ENCODE measurements around the gene USP17L27.
"Not testable (repeated sequence)": the region's sequence is repeated elsewhere in the genome, so short reads cannot be mapped to it uniquely, and the experiment has no call there.

The USP17L27 gene

GRCh38 chr4:9343848-9344247 lies at the start of gene USP17L27:
USP17L27 (plus strand) TSS chr4:9344148; CDS start chr4:9344148, 0 bp downstream.
- DNase-seq (ENCODE audit: low spot score), result not testable (repeated sequence)

DNA sequence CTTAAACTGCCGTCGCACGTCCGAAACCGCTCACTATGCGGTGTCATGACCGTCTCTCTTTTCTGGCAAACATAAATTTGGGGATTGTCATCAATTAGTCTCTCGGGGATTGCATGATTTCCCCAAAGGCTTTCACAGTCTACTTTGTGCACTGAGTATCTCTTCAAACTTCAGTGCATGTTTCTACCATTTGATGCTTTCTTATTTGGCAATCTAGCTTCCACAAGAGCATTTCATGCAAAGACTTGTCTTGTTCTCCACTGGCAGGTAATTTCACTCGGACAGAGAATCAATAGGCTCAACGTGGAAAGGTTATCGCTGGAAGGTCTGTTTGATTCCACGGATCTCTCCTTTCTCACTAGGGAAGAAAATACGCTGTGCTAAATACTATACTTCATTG lies 19.8 kb upstream of the USP17L27 start:
- DNase-seq (ENCODE audit: low spot score), result not testable (repeated sequence)

- not testable (repeated sequence) for DNase-seq (ENCODE audit: low spot score)
Observed at GRCh38 chr4:9324865-9325264, 19.1 kb upstream of the USP17L27 start, which contains the start of gene USP17L24. USP17L24 (plus strand) TSS chr4:9325165; CDS start chr4:9325165, 0 bp downstream.

- DNase-seq (ENCODE audit: low spot score), result not testable (repeated sequence)
Observed at GRCh38 chr4:9329611-9330010, 14.3 kb upstream of the USP17L27 start, which contains the start of gene USP17L25. USP17L25 (plus strand) TSS chr4:9329911; CDS start chr4:9329911, 0 bp downstream.

DNA sequence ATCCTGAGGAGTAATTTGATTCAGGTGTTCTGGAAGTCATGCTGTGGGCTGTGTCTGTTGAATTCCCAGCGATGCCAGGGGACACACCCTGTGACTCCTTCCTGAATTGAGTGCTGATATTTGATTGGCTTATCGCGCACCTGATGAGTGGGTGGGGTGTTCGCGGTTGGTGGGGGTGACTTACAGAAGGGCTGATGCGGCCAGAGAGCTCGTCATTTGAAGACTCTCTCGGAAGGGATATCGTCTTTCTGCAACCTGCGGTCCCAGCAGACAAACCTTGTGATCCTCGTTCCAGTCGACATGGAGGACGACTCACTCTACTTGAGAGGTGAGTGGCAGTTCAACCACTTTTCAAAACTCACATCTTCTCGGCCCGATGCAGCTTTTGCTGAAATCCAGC lies 9.6 kb upstream of the USP17L27 start, which contains the start of gene USP17L26:
USP17L26 (plus strand) TSS at position 301 of the 400 bp plus-strand sequence; CDS start at position 301, 0 bp downstream.
- DNase-seq (ENCODE audit: low spot score), result not testable (repeated sequence)

GRCh38 chr4:9339103-9339502 lies 4.8 kb upstream of the USP17L27 start, which contains the start of gene USP17L5:
USP17L5 (plus strand) TSS chr4:9339403; CDS start chr4:9339403, 0 bp downstream.
- DNase-seq (ENCODE audit: low spot score), result not testable (repeated sequence)

DNA sequence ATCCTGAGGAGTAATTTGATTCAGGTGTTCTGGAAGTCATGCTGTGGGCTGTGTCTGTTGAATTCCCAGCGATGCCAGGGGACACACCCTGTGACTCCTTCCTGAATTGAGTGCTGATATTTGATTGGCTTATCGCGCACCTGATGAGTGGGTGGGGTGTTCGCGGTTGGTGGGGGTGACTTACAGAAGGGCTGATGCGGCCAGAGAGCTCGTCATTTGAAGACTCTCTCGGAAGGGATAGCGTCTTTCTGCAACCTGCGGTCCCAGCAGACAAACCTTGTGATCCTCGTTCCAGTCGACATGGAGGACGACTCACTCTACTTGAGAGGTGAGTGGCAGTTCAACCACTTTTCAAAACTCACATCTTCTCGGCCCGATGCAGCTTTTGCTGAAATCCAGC lies 4.6 kb downstream of the USP17L27 start, which contains the start of gene USP17L28:
USP17L28 (plus strand) TSS at position 301 of the 400 bp plus-strand sequence; CDS start at position 301, 0 bp downstream.
- not testable (repeated sequence) for DNase-seq (ENCODE audit: low spot score)

DNA sequence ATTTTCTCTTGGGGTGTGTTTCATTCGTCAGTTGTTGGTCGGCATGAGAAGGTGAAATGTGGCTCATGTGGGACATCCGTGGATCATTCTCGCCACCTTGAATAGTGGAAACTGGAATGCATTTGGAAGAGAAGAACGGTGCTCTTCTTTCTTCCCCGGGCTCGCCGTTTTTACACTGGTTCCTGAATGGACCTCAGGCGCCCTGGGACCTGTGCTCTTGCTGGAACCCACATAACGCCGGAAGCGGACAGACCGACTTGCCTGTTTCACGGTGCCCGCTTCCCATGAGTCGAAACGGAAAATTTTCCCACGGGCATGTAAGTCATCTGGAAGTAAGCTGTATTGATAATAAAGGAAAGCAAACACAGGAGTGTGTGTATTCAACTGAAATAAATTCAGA lies 6.9 kb downstream of the USP17L27 start:
- DNase-seq (ENCODE audit: low spot score), result not testable (repeated sequence)

- not testable (repeated sequence) for DNase-seq (ENCODE audit: low spot score)
Observed at GRCh38 chr4:9353338-9353737, 9.4 kb downstream of the USP17L27 start, which contains the start of gene USP17L29. USP17L29 (plus strand) TSS chr4:9353638; CDS start chr4:9353638, 0 bp downstream.

- not testable (repeated sequence) for DNase-seq (ENCODE audit: low spot score)
Observed at GRCh38 chr4:9362829-9363228, 18.9 kb downstream of the USP17L27 start, which contains the start of gene USP17L30. USP17L30 (plus strand) TSS chr4:9363129; CDS start chr4:9363129, 0 bp downstream.

DNA sequence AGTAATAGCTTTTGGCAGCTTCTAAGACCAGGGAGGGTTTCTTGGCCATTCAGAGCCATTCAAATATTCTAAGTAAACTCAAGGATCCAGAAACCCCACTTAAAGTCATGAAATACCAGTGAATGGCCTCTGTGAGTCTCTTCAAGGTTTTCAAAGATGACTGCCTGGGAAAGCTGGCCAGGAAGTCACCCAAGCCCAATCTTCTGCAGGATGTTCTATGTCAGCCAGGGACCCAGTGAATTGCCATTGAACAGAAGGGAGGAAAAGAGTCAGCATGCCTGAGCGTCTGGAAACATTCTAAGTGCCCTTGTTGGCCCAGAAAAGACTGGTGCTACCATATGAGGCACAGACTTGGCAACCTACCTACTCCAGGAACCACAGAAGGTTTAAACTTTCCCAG lies 35.9 kb downstream of the USP17L27 start:
- not testable (repeated sequence) for DNase-seq (ENCODE audit: low spot score)

- DNase-seq (ENCODE audit: low spot score), result not testable (repeated sequence)
Observed at GRCh38 chr4:9381012-9381534, 37.1 kb downstream of the USP17L27 start.

GRCh38 chr4:9384126-9384525 lies 40.2 kb downstream of the USP17L27 start:
- DNase-seq (ENCODE audit: low spot score), result no peak

- DNase-seq (ENCODE audit: low spot score), result not testable (repeated sequence)
Observed at GRCh38 chr4:9389001-9389400, 45.1 kb downstream of the USP17L27 start.

All from HuH-7.5 (cell line).